Natural killer cell (primary cell): ENCODE results near the gene C5orf58. TPM values are rescaled to one million over a fixed set of nuclear protein-coding genes. Genes with fewer than 3 reads are reported as not detected.

Experiments
- ATAC-seq, 3 donors: fragments of 150-1000 bp in 2 of 3; fragments of 200-7000 bp in 1 of 3; cut with Tn5 transposase; 1 replicate in 1 of 3; 2 replicates in 2 of 3; pipeline ENCODE4 v1.10.0; 2021; ENCODE audit warnings: mild to moderate bottlenecking in 2 of 3, moderate library complexity in 2 of 3
- DNase-seq, 2 donors: peaks; one replicate each; pipeline versions ENCODE4 v3.0.0 to v3.0.0-alpha.2; 2013 to 2021; ENCODE audit warnings: mixed read lengths in 1 of 2
- H3K27ac ChIP-seq: one replicate; pipeline ENCODE4 v1.5.1; 2013; ENCODE audit warnings: mild to moderate bottlenecking, low read length
- H3K27me3 ChIP-seq: one replicate; pipeline ENCODE4 v1.6.1; 2013; ENCODE audit warnings: low read length; ENCODE audit not compliant: control insufficient read depth, insufficient read depth
- H3K36me3 ChIP-seq: one replicate; pipeline ENCODE4 v1.6.1; 2013; ENCODE audit warnings: low read length; ENCODE audit not compliant: control insufficient read depth, insufficient read depth
- H3K4me1 ChIP-seq: one replicate; pipeline ENCODE4 v1.6.1; 2013; ENCODE audit warnings: low read length; ENCODE audit not compliant: control insufficient read depth, insufficient read depth
- H3K4me3 ChIP-seq: one replicate; pipeline ENCODE4 v1.5.1; 2013; ENCODE audit warnings: low read length
- H3K9me3 ChIP-seq: one replicate; pipeline ENCODE4 v1.6.1; 2013; ENCODE audit warnings: low read length; ENCODE audit not compliant: control insufficient read depth, insufficient read depth
- H3K27ac Mint-ChIP-seq, 2 donors: one replicate each; pipeline ENCODE4 v1.8.0; 2022; ENCODE audit warnings: mild to moderate bottlenecking in 2 of 2, mixed read lengths in 2 of 2, moderate library complexity in 1 of 2
- H3K27me3 Mint-ChIP-seq, 2 donors: one replicate each; pipeline ENCODE4 v1.8.0; 2022; ENCODE audit warnings: low read depth in 2 of 2, mixed read lengths in 2 of 2
- H3K36me3 Mint-ChIP-seq: one replicate; pipeline ENCODE4 v1.8.0; 2022; ENCODE audit warnings: mixed read lengths
- H3K4me1 Mint-ChIP-seq, 2 donors: one replicate each; pipeline ENCODE4 v1.8.0; 2022; ENCODE audit warnings: mixed read lengths in 2 of 2
- H3K4me3 Mint-ChIP-seq: one replicate; pipeline ENCODE4 v1.8.0; 2022; ENCODE audit warnings: mild to moderate bottlenecking, moderate library complexity, mixed read lengths
- H3K9me3 Mint-ChIP-seq, 2 donors: one replicate each; pipeline ENCODE4 v1.8.0; 2022; ENCODE audit warnings: mixed read lengths in 2 of 2
- CTCF ChIP-seq: fragments of 200-600 bp; IDR thresholded peaks from one replicate; pipeline ENCODE4 v1.8.0; 2022; ENCODE audit warnings: antibody characterized with exemption
- WGBS: methylation state at CpG from one replicate; pipeline ENCODE4 v1.1.7; 2013; ENCODE audit warnings: missing lambda C conversion rate; ENCODE audit not compliant: insufficient coverage; 5-methylcytosine and 5-hydroxymethylcytosine counted together
- intact Hi-C: fragments of 100-400 bp; cut with micrococcal nuclease; formaldehyde crosslinking; loops from one replicate; pipeline ENCODE4 v1.14.2; 2022
- total RNA-seq, 4 donors: library from RNA; stranded (reverse); fragments of 120-200 nt in 1 of 4; gene quantifications; one replicate each; pipeline versions ENCODE4 v1.2.3 to v1.2.4, GENCODE V29; 2013 to 2022

Gene C5orf58, protein sequence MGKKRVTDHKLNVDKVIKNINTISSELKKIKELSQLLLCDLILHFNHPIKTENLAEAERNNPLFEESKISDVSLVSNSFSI
- not detected for total RNA-seq
- total RNA-seq (2013), result not detected

GRCh38 chr5:170232786-170233185 is at the start of gene C5orf58:
C5orf58 (plus strand) TSS chr5:170232985; CDS start chr5:170234977, 1,992 bp downstream.
- H3K4me3 ChIP-seq, result no peak within 1 kb of the TSS
- TF ChIP-seq CTCF, result no peak
- no peaks in the 10 kb centered on the region for H3K4me1 Mint-ChIP-seq
- no peaks in the 10 kb centered on the region for H3K4me1 ChIP-seq
- no peaks in the 10 kb centered on the region for H3K9me3 Mint-ChIP-seq
- no peak for DNase-seq
- intact Hi-C loops, result no loop called here
- H3K4me3 Mint-ChIP-seq, result no peak within 1 kb of the TSS
- H3K27me3 ChIP-seq, result no peaks in the 10 kb centered on the region
- no peaks in the 10 kb centered on the region for H3K36me3 Mint-ChIP-seq
- H3K27ac ChIP-seq, result no peak within 1 kb of the TSS
- H3K9me3 ChIP-seq, result no peaks in the 10 kb centered on the region
- 95% methylated on average over 27 of the region's 27 CpGs for WGBS
- H3K36me3 ChIP-seq, result no peaks in the 10 kb centered on the region
- ATAC-seq, result no peak
- no peaks in the 10 kb centered on the region for H3K27me3 Mint-ChIP-seq
- peak within 1 kb of the TSS in 1 of 2 donors; percentile 34 for H3K27ac Mint-ChIP-seq

- 61% methylated on average over 12 of the region's 12 CpGs for WGBS
Observed at GRCh38 chr5:170183816-170184687, 48.7 kb upstream of the C5orf58 start.

DNA sequence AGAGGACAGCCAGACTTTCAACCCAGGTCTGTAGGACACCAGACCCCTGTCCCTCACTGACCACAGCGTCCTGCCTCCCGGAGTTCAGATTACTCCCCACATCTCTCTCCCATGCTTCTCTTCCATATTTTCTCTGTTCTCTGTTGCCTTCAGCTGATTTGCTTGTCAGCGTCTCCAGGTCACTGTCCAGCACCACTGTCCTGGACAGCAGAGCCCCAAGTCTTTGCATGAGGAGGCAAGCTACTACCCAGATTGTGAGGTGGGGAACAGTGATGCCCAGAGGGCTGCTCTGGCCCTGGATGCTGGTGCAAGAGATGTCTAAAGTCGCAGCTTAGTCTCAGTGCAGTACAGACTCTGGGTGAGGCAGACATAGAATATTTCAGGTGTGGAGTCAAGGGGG is 48.0 kb upstream of the C5orf58 start:
- no peak overlapping the region for H3K27ac ChIP-seq
- H3K4me3 ChIP-seq, result no peak overlapping the region
- Mint-ChIP-seq H3K4me3 (no peak overlapping the region), H3K27me3 (peaks cover 0 to 6% of the 10 kb centered on the region in 2 donors), H3K9me3 (no peaks in the 10 kb centered on the region), H3K36me3 (no peaks in the 10 kb centered on the region), H3K27ac (no peak overlapping the region), H3K4me1 (no peaks in the 10 kb centered on the region)
- H3K36me3 ChIP-seq, result no peaks in the 10 kb centered on the region
- intact Hi-C loops, result no loop called here
- TF ChIP-seq CTCF, result no peak
- no peaks in the 10 kb centered on the region for H3K4me1 ChIP-seq
- ATAC-seq (no peak), DNase-seq (no peak)
- WGBS, result 92% methylated on average over 4 of the region's 4 CpGs
- no peaks in the 10 kb centered on the region for H3K9me3 ChIP-seq
- no peaks in the 10 kb centered on the region for H3K27me3 ChIP-seq

More at GRCh38 chr5:170183816-170184687, 48.7 kb upstream of the C5orf58 start:
- no peak overlapping the region for H3K27ac Mint-ChIP-seq
- H3K4me1 Mint-ChIP-seq, result no peaks in the 10 kb centered on the region
- Histone ChIP-seq H3K9me3 (no peaks in the 10 kb centered on the region), H3K4me3 (no peak overlapping the region), H3K36me3 (no peaks in the 10 kb centered on the region), H3K27ac (no peak overlapping the region), H3K27me3 (no peaks in the 10 kb centered on the region), H3K4me1 (no peaks in the 10 kb centered on the region)
- H3K36me3 Mint-ChIP-seq, result no peaks in the 10 kb centered on the region
- peaks cover 0 to 6% of the 10 kb centered on the region in 2 donors for H3K27me3 Mint-ChIP-seq
- H3K9me3 Mint-ChIP-seq, result no peaks in the 10 kb centered on the region
- intact Hi-C loops, result no loop called here
- DNase-seq (peak; percentile 20 to 48), ATAC-seq (peak; percentile 38 to 73 (median 52))
- peak; percentile 70 for TF ChIP-seq CTCF
- H3K4me3 Mint-ChIP-seq, result no peak overlapping the region
